ENCODE measurements around the gene KIF13A. TPM values are rescaled to one million over a fixed set of nuclear protein-coding genes. Genes with fewer than 3 reads are reported as not detected.

Gene KIF13A
- total and polyA plus RNA-seq, 9 of the 15 experiments (the other 6 are each of a cell fraction or from before 2014, with no cell fraction given), result 3.6 to 44.3 (median 29.7) TPM

DNA sequence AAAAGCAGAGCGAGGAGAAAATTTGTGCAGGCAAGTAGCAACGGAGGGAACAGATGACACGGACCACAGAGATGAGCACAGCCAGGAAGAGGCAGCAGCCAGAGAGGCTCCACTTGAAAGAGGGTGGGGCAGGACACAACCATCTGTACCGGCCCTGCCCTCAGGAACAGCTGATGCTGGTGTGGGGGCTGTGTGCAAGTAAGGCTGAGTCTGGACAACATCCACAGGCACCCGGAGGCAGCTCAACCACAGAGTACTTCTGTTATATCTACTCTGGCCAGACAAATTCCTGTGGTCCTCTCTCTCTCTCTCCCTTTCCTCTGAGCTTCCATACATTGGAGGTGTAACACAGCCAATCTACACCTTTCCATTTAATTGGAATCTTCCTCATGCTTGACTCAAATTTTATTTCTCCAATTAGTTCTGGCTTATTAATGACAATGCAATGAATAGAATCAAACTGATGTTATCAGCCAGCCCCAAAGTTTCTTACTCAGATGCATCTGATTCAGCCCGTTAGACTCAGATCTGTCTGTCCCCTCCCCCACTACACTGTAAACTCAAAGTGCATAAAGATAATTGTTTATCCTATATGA, 24.9 kb downstream of the KIF13A start (continued):
- TF ChIP-seq ZKSCAN8 (CRISPR knock-in tag; IDR thresholded peaks at IDR 0.05) (peak; percentile 86), BRF2 (IDR thresholded peaks at IDR 0.05; ENCODE audit: borderline replicate concordance, insufficient read depth, insufficient read length) (no peak), ZHX1 (conservative IDR thresholded peaks at IDR 0.05; ENCODE audit: low read length) (no peak), TSC22D4 (tag; IDR thresholded peaks at IDR 0.05) (no peak), ZNF165 (CRISPR knock-in tag; IDR thresholded peaks at IDR 0.05; ENCODE audit: borderline replicate concordance) (no peak), ZFX (CRISPR knock-in tag; IDR thresholded peaks at IDR 0.05) (no peak), STAT5B (CRISPR knock-in tag; IDR thresholded peaks at IDR 0.05) (no peak), RBM25 (IDR thresholded peaks at IDR 0.05; ENCODE audit: low read depth, low read length, severe bottlenecking) (peak; percentile 46), ZNF324 (CRISPR knock-in tag; IDR thresholded peaks at IDR 0.05) (no peak), ATF7 (IDR thresholded peaks at IDR 0.05) (peak; percentile 89), ZNF347 (CRISPR knock-in tag; IDR thresholded peaks at IDR 0.05; ENCODE audit: low read depth) (no peak), KDM4B (IDR thresholded peaks at IDR 0.05; ENCODE audit: borderline replicate concordance in 2 of 2, low read depth in 1 of 2) (peak in 1 of 2 experiments; percentile 88; a peak in 2 of 4 replicates), ZBTB12 (CRISPR knock-in tag; IDR thresholded peaks at IDR 0.05) (no peak), CBFA2T2 (conservative IDR thresholded peaks at IDR 0.05) (peak; percentile 97), NEUROD1 (IDR thresholded peaks at IDR 0.05; ENCODE audit: borderline replicate concordance, low read depth, low read length, partially characterized antibody) (peak; percentile 88), TCF7 (IDR thresholded peaks at IDR 0.05; ENCODE audit: borderline replicate concordance) (peak; percentile 67; the same call in 1 of the 2 replicates), SMAD1 (IDR thresholded peaks at IDR 0.05; ENCODE audit: low read depth, low read length, partially characterized antibody) (no peak), MBD2 (IDR thresholded peaks at IDR 0.05; ENCODE audit: borderline replicate concordance, low read depth) (peak; percentile 91)
- TF ChIP-seq, protein P1, sequence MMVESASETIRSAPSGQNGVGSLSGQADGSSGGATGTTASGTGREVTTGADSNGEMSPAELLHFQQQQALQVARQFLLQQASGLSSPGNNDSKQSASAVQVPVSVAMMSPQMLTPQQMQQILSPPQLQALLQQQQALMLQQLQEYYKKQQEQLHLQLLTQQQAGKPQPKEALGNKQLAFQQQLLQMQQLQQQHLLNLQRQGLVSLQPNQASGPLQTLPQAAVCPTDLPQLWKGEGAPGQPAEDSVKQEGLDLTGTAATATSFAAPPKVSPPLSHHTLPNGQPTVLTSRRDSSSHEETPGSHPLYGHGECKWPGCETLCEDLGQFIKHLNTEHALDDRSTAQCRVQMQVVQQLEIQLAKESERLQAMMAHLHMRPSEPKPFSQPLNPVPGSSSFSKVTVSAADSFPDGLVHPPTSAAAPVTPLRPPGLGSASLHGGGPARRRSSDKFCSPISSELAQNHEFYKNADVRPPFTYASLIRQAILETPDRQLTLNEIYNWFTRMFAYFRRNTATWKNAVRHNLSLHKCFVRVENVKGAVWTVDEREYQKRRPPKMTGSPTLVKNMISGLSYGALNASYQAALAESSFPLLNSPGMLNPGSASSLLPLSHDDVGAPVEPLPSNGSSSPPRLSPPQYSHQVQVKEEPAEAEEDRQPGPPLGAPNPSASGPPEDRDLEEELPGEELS (CRISPR knock-in tag; IDR thresholded peaks at IDR 0.05; ENCODE audit: borderline replicate concordance), result peak; percentile 67; the same call in 1 of the 2 replicates
- TF ChIP-seq, protein P2, sequence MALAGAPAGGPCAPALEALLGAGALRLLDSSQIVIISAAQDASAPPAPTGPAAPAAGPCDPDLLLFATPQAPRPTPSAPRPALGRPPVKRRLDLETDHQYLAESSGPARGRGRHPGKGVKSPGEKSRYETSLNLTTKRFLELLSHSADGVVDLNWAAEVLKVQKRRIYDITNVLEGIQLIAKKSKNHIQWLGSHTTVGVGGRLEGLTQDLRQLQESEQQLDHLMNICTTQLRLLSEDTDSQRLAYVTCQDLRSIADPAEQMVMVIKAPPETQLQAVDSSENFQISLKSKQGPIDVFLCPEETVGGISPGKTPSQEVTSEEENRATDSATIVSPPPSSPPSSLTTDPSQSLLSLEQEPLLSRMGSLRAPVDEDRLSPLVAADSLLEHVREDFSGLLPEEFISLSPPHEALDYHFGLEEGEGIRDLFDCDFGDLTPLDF (CRISPR knock-in tag; IDR thresholded peaks at IDR 0.05), result no peak
